Calu3 (cell line): ENCODE results near the gene DDX4. TPM values are rescaled to one million over a fixed set of nuclear protein-coding genes. Genes with fewer than 3 reads are reported as not detected.
A peak's percentile ranks its signal among the peaks of the same experiment; 100 is the strongest.

Source experiments
- Bru-seq: library from RNA; stranded (reverse); fragments of 400-500 nt; gene quantifications from one replicate; lab custom pipeline; 2021; lab: Mats Ljungman, UMichigan
- BruChase-seq, 2 experiments: library from RNA; stranded (reverse); fragments of 400-500 nt; gene quantifications; one replicate each; lab custom pipeline; 2021; lab: Mats Ljungman, UMichigan
- BruUV-seq: library from RNA; stranded (reverse); fragments of 400-500 nt; replicated peaks from 2 replicates; lab custom pipeline; 2021; lab: Mats Ljungman, UMichigan
- CTCF ChIA-PET: fragments of 300-600 bp; sonication (Branson Sonifier 250); formaldehyde crosslinking; loops from one replicate; lab custom pipeline; 2022; ENCODE audit warnings: antibody characterized with exemption; lab: Charles Lee
- DNase-seq: peaks from one replicate; pipeline ENCODE4 v3.0.0; 2022
- H3K27ac Mint-ChIP-seq: one replicate; pipeline ENCODE4 v1.8.0; 2022; ENCODE audit warnings: mixed read lengths; ENCODE audit not compliant: unreplicated experiment
- H3K27me3 Mint-ChIP-seq: one replicate; pipeline ENCODE4 v1.8.0; 2022; ENCODE audit warnings: mixed read lengths; ENCODE audit not compliant: unreplicated experiment
- H3K36me3 Mint-ChIP-seq: one replicate; pipeline ENCODE4 v1.8.0; 2022; ENCODE audit warnings: mild to moderate bottlenecking, moderate library complexity, mixed read lengths; ENCODE audit not compliant: insufficient read depth, unreplicated experiment
- H3K4me1 Mint-ChIP-seq: one replicate; pipeline ENCODE4 v1.8.0; 2022; ENCODE audit warnings: mild to moderate bottlenecking, low read depth, mixed read lengths; ENCODE audit not compliant: unreplicated experiment
- H3K4me3 Mint-ChIP-seq: one replicate; pipeline ENCODE4 v1.8.0; 2022; ENCODE audit warnings: mild to moderate bottlenecking, low read depth, moderate library complexity, mixed read lengths; ENCODE audit not compliant: unreplicated experiment
- H3K9me3 Mint-ChIP-seq: one replicate; pipeline ENCODE4 v1.8.0; 2022; ENCODE audit warnings: low read depth, mixed read lengths; ENCODE audit not compliant: unreplicated experiment
- CTCF ChIP-seq: fragments of 200-600 bp; IDR thresholded peaks from one replicate; pipeline ENCODE4 v1.8.0; 2022; ENCODE audit warnings: antibody characterized with exemption; ENCODE audit not compliant: unreplicated experiment
- intact Hi-C: fragments of 100-400 bp; cut with micrococcal nuclease; formaldehyde crosslinking; loops from one replicate; pipeline ENCODE4 v1.10.0; 2022; ENCODE audit not compliant: unreplicated experiment
- long read RNA-seq: library from polyadenylated mRNA; stranded (forward); transcript quantifications from one replicate; pipeline ENCODE4 v2.0.0, GENCODE V29; 2022
- total RNA-seq: library from RNA; stranded (reverse); gene quantifications from 2 replicates; pipeline ENCODE4 v1.2.3, GENCODE V29; 2022

Gene DDX4
- total RNA-seq (not detected in 2 replicates), Bru-seq, nascent RNA (percentile 13 among the genes with signal in this experiment), BruChase-seq, experiment 1, labeled RNA remaining after a 6-hour chase (percentile 10 among the genes with signal in this experiment), BruChase-seq, experiment 2, labeled RNA remaining after a 2-hour chase (percentile 13 among the genes with signal in this experiment)
- long read RNA-seq = 0 reads

DNA sequence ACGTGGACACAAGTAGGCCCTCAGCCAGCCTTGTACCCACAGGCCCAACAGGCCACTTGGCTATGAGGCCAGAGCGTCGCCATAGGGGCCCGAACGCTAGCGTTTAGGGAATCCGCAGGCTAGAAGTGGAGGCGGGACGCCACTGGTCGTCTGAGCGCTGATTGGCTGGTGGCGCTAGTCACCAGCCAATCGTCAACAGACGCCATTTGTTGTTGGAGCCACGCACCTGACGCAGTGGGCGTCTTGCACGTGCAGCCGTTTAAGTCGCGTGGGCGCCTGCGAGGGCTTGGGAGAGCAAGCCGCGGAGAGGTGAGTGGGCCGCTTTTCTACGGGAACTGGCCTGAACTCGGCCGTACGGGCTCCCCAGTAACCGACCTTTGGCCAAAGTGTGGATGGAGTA is at the start of gene DDX4:
Gene DDX4 (plus strand): TSS at position 269 of the 400 bp plus-strand sequence. CDS start 903 bp downstream, outside the sequence.
- no peak within 1 kb of the TSS for H3K27ac Mint-ChIP-seq
- no peak for TF ChIP-seq CTCF
- BruUV-seq = no TSS peak
- no peak within 1 kb of the TSS for H3K4me3 Mint-ChIP-seq
- no peak for DNase-seq
- H3K4me1 Mint-ChIP-seq = no peaks in the 10 kb centered on the region
- H3K36me3 Mint-ChIP-seq = no peaks in the 10 kb centered on the region
- intact Hi-C loops = no loop called here
- H3K27me3 Mint-ChIP-seq = no peaks in the 10 kb centered on the region
- no peaks in the 10 kb centered on the region for H3K9me3 Mint-ChIP-seq
- CTCF ChIA-PET = no interaction called here

- no TSS peak for BruUV-seq
- Mint-ChIP-seq H3K4me3 (no peak overlapping the region), H3K9me3 (no peaks in the 10 kb centered on the region), H3K4me1 (peaks cover 14% of the 10 kb centered on the region), H3K27me3 (no peaks in the 10 kb centered on the region), H3K36me3 (no peaks in the 10 kb centered on the region), H3K27ac (no peak overlapping the region)
- TF ChIP-seq CTCF = peak; percentile 44
- DNase-seq = no peak
- intact Hi-C loops = loop anchor here (1.0 to 5.0 kb wide), 6 partner anchors 144 to 519 kb away; partner anchors contain the start of gene CDC20B
- CTCF ChIA-PET = interaction anchor here (0.8 to 1.5 kb wide), 5 partner anchors 49 to 532 kb away, joined by 3 to 6 read pairs (median 4); no protein-coding TSS in a partner anchor
Observed at GRCh38 chr5:55691265-55692105, 46.4 kb upstream of the DDX4 start.

GRCh38 chr5:55692106-55692417 is 45.8 kb upstream of the DDX4 start:
- BruUV-seq = no TSS peak
- Mint-ChIP-seq H3K4me1 (peaks cover 14% of the 10 kb centered on the region), H3K27ac (no peak overlapping the region), H3K27me3 (no peaks in the 10 kb centered on the region), H3K9me3 (no peaks in the 10 kb centered on the region), H3K4me3 (no peak overlapping the region), H3K36me3 (peaks cover 5% of the 10 kb centered on the region)
- intact Hi-C loops = loop anchor here (1.0 to 5.0 kb wide), 6 partner anchors 145 to 519 kb away; partner anchors contain the start of gene CDC20B
- no peak for TF ChIP-seq CTCF
- CTCF ChIA-PET = interaction anchor here (0.8 to 1.5 kb wide), 5 partner anchors 50 to 533 kb away, joined by 3 to 6 read pairs (median 4); no protein-coding TSS in a partner anchor
- no peak for DNase-seq

DNA sequence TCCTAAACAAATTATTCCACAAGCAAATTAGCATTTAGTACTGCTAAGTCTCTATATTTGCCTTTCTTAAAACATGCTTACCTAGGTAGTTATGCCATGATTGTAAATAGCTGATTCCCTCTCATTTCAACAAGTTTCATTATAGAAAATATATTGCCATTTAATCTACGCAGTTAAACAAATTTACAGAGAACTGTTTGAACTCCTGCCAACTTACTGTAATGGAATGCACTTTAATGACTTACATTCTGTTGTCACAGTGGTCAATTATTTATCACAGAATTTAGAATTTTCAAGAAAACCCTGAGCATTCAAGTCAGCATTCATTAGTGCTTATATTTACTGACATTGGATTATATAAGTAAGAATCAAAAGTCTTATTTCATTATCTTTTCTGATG is 45.4 kb upstream of the DDX4 start:
- intact Hi-C loops = loop anchor here (1.0 to 5.0 kb wide), 6 partner anchors 145 to 520 kb away; partner anchors contain the start of gene CDC20B
- no peak for TF ChIP-seq CTCF
- DNase-seq = no peak
- H3K27me3 Mint-ChIP-seq = no peaks in the 10 kb centered on the region
- no peak overlapping the region for H3K27ac Mint-ChIP-seq
- no TSS peak for BruUV-seq
- H3K9me3 Mint-ChIP-seq = no peaks in the 10 kb centered on the region
- H3K36me3 Mint-ChIP-seq = peaks cover 5% of the 10 kb centered on the region
- H3K4me1 Mint-ChIP-seq = peaks cover 14% of the 10 kb centered on the region
- CTCF ChIA-PET = interaction anchor here (0.8 to 1.5 kb wide), 5 partner anchors 50 to 533 kb away, joined by 3 to 6 read pairs (median 4); no protein-coding TSS in a partner anchor
- H3K4me3 Mint-ChIP-seq = no peak overlapping the region
